IMR-90 (cell line): ENCODE measurements around the gene FFAR3. TPM values are rescaled to one million over a fixed set of nuclear protein-coding genes. Genes with fewer than 3 reads are reported as not detected.

ENCODE experiments used
- ATAC-seq: fragments of 200-7000 bp; cut with Tn5 transposase; 2 replicates; pipeline ENCODE4 v1.9.1; 2020; ENCODE audit warnings: low read depth, mild to moderate bottlenecking, moderate library complexity
- BruUV-seq: library from RNA; stranded (reverse); fragments of 400-500 nt; replicated peaks from 2 replicates; lab custom pipeline; 2021; lab: Mats Ljungman, UMichigan
- CTCF ChIA-PET: fragments of 300-600 bp; formaldehyde crosslinking; extraction: SDS; loops from one replicate; lab custom pipeline; 2021; ENCODE audit warnings: antibody characterized with exemption; lab: Yijun Ruan, JAX
- POLR2A ChIA-PET: fragments of 300-600 bp; sonication (Branson Sonifier 250); formaldehyde crosslinking; loops from one replicate; lab custom pipeline; 2022; ENCODE audit warnings: antibody characterized with exemption; ENCODE audit not compliant: unreplicated experiment; lab: Charles Lee
- DNase-seq: peaks from one replicate; pipeline ENCODE4 v3.0.0; 2013
- H2AFZ ChIP-seq: replicated peaks from 2 replicates; pipeline ENCODE3; 2013; ENCODE audit warnings: low read length, mild to moderate bottlenecking; ENCODE audit not compliant: poor library complexity
- H2AK5ac ChIP-seq: 2 replicates; pipeline ENCODE4 v1.6.1; 2013; ENCODE audit warnings: low read depth, low read length, inconsistent platforms
- H2AK9ac ChIP-seq: replicated peaks from 2 replicates; pipeline ENCODE3; 2013; ENCODE audit warnings: mild to moderate bottlenecking, low read depth, low read length, moderate library complexity; ENCODE audit not compliant: poor library complexity
- H2BK120ac ChIP-seq: 2 replicates; pipeline ENCODE4 v1.6.1; 2013; ENCODE audit warnings: low read depth, low read length, inconsistent platforms
- H2BK15ac ChIP-seq: 3 replicates; pipeline ENCODE4 v1.6.1; 2013; ENCODE audit warnings: low read depth, low read length, inconsistent platforms
- H2BK20ac ChIP-seq: 2 replicates; pipeline ENCODE4 v1.6.1; 2013; ENCODE audit warnings: low read depth, mild to moderate bottlenecking, inconsistent platforms, low read length, moderate library complexity
- H2BK5ac ChIP-seq: 2 replicates; pipeline ENCODE4 v1.6.1; 2013; ENCODE audit warnings: mild to moderate bottlenecking, low read depth, low read length, inconsistent platforms; ENCODE audit not compliant: poor library complexity, severe bottlenecking
- H3K14ac ChIP-seq: replicated peaks from 2 replicates; pipeline ENCODE4 v1.6.1; 2013; ENCODE audit warnings: low read depth, low read length, inconsistent platforms
- H3K18ac ChIP-seq: 2 replicates; pipeline ENCODE4 v1.6.1; 2013; ENCODE audit warnings: low read depth, low read length, control low read depth
- H3K23ac ChIP-seq: 2 replicates; pipeline ENCODE4 v1.6.1; 2013; ENCODE audit warnings: low read depth, low read length, inconsistent platforms
- H3K27ac ChIP-seq: 2 replicates; pipeline ENCODE4 v1.5.1; 2013; ENCODE audit warnings: mild to moderate bottlenecking, control low read depth, low read length; ENCODE audit not compliant: insufficient read depth
- H3K27me3 ChIP-seq: 2 replicates; pipeline ENCODE4 v1.6.1; 2013; ENCODE audit warnings: low read length; ENCODE audit not compliant: control insufficient read depth, insufficient read depth
- H3K36me3 ChIP-seq: 2 replicates; pipeline ENCODE4 v1.6.1; 2013; ENCODE audit warnings: low read length, mixed read lengths; ENCODE audit not compliant: control insufficient read depth, insufficient read depth
- H3K4ac ChIP-seq: 2 replicates; pipeline ENCODE4 v1.6.1; 2013; ENCODE audit warnings: low read depth, low read length, inconsistent platforms
- H3K4me1 ChIP-seq: 2 replicates; pipeline ENCODE4 v1.6.1; 2013; ENCODE audit warnings: low read length, mixed read lengths; ENCODE audit not compliant: control insufficient read depth, insufficient read depth
- H3K4me2 ChIP-seq: 2 replicates; pipeline ENCODE4 v1.6.1; 2013; ENCODE audit warnings: low read depth, mild to moderate bottlenecking, control low read depth, low read length, moderate library complexity
- H3K4me3 ChIP-seq: 2 replicates; pipeline ENCODE4 v1.5.1; 2013; ENCODE audit warnings: low read depth, mild to moderate bottlenecking, control low read depth, low read length, moderate library complexity; ENCODE audit not compliant: insufficient read depth
- H3K56ac ChIP-seq: 2 replicates; pipeline ENCODE4 v1.6.1; 2013; ENCODE audit warnings: low read length, inconsistent platforms; ENCODE audit not compliant: insufficient read depth; ENCODE audit errors: extremely low read depth
- H3K79me1 ChIP-seq, 2 experiments: 2 replicates each; pipeline ENCODE4 v1.6.1; 2013; ENCODE audit warnings: low read length in 2 of 2, inconsistent platforms in 1 of 2, low read depth in 1 of 2
- H3K9ac ChIP-seq: 2 replicates; pipeline ENCODE4 v1.6.1; 2013; ENCODE audit warnings: low read depth, low read length, control low read depth
- H3K9me1 ChIP-seq: 2 replicates; pipeline ENCODE4 v1.6.1; 2013; ENCODE audit warnings: low read length, inconsistent platforms; ENCODE audit not compliant: insufficient read depth
- H3K9me3 ChIP-seq: 2 replicates; pipeline ENCODE4 v1.6.1; 2013; ENCODE audit warnings: low read length; ENCODE audit not compliant: control insufficient read depth, insufficient read depth
- H4K20me1 ChIP-seq: 2 replicates; pipeline ENCODE4 v1.6.1; 2013; ENCODE audit warnings: low read length, inconsistent platforms; ENCODE audit not compliant: insufficient read depth
- H4K5ac ChIP-seq: 2 replicates; pipeline ENCODE4 v1.6.1; 2013; ENCODE audit warnings: mild to moderate bottlenecking, low read depth, low read length, control low read depth
- H4K8ac ChIP-seq, 2 experiments: 2 replicates each; pipeline ENCODE4 v1.6.1; 2013; ENCODE audit warnings: low read depth in 2 of 2, low read length in 2 of 2, control low read depth in 1 of 2, inconsistent platforms in 1 of 2
- H4K91ac ChIP-seq: 2 replicates; pipeline ENCODE4 v1.6.1; 2013; ENCODE audit warnings: low read depth, low read length, inconsistent platforms; ENCODE audit not compliant: insufficient read depth
- BHLHE40 ChIP-seq: fragments of 150-350 bp; IDR thresholded peaks from 2 replicates; pipeline ENCODE4 v1.6.1; 2016; ENCODE audit warnings: mild to moderate bottlenecking, low read depth, low read length
- CTCF ChIP-seq: conservative IDR thresholded peaks from 2 replicates; pipeline ENCODE4 v1.5.1; 2012; ENCODE audit warnings: mild to moderate bottlenecking, low read depth, low read length, improper control_type of control experiment
- ELK1 ChIP-seq: fragments of 150-350 bp; IDR thresholded peaks from 2 replicates; pipeline ENCODE4 v1.6.1; 2016; ENCODE audit warnings: low read depth, mild to moderate bottlenecking, low read length, moderate library complexity, borderline replicate concordance
- FOS ChIP-seq: fragments of 150-350 bp; IDR thresholded peaks from 2 replicates; pipeline ENCODE4 v1.6.1; 2016; ENCODE audit warnings: low read depth, low read length
- RAD21 ChIP-seq: IDR thresholded peaks from 2 replicates; pipeline ENCODE4 v1.6.1; 2012; ENCODE audit warnings: low read length, improper control_type of control experiment
- RCOR1 ChIP-seq: IDR thresholded peaks from 2 replicates; pipeline ENCODE4 v1.6.1; 2012; ENCODE audit warnings: mild to moderate bottlenecking, low read length, improper control_type of control experiment; ENCODE audit not compliant: insufficient replicate concordance
- SMC3 ChIP-seq: fragments of 150-350 bp; IDR thresholded peaks from 2 replicates; pipeline ENCODE4 v1.6.1; 2016; ENCODE audit warnings: low read depth, mild to moderate bottlenecking, antibody characterized with exemption, low read length, moderate library complexity
- USF2 ChIP-seq: fragments of 150-350 bp; IDR thresholded peaks from 2 replicates; pipeline ENCODE4 v1.6.1; 2017; ENCODE audit warnings: mild to moderate bottlenecking, antibody characterized with exemption, low read length, low read depth
- WGBS, 2 experiments: methylation state at CpG; one replicate each; pipeline versions ENCODE4 v1.1.5 to v1.1.7; 2013; ENCODE audit warnings: missing lambda C conversion rate in 2 of 2; ENCODE audit not compliant: insufficient read length in 1 of 2; ENCODE audit errors: extremely low coverage in 2 of 2; 5-methylcytosine and 5-hydroxymethylcytosine counted together
- dilution Hi-C: fragments of 300-500 bp; cut with HindIII; formaldehyde crosslinking; loops from one replicate; pipeline ENCODE4 v1.14.3; 2018; ENCODE audit warnings: low sequenced_read_pairs; ENCODE audit not compliant: unreplicated experiment
- in situ Hi-C: fragments of 300-500 bp; cut with MboI; formaldehyde crosslinking; loops from 3 replicates; pipeline ENCODE4 v1.14.3; 2019; ENCODE audit warnings: low sequenced_read_pairs, inconsistent platforms, mixed read lengths
- intact Hi-C: fragments of 100-400 bp; cut with micrococcal nuclease; formaldehyde crosslinking; loops from 2 replicates; pipeline ENCODE4 v1.10.0; 2022
- polyA plus RNA-seq, 3 experiments: library from polyadenylated mRNA; depleted of rRNA; stranded (reverse); fragments of >200 nt; gene quantifications; 2 replicates each; pipeline ENCODE4 v1.2.3, GENCODE V29; 2012; ENCODE audit warnings: low replicate concordance in 1 of 3
- total RNA-seq: library from RNA; depleted of rRNA; stranded (reverse); fragments of >200 nt; gene quantifications from 2 replicates; pipeline ENCODE4 v1.2.3, GENCODE V29; 2012

Gene FFAR3
- total and polyA plus RNA-seq, 2 of the 4 experiments (the other 2 are of a cell fraction), result not detected

- H3K4ac ChIP-seq, result no peak overlapping the region
- no peak overlapping the region for H3K23ac ChIP-seq
- no peak overlapping the region for H2BK5ac ChIP-seq
- no peak overlapping the region for H2AK5ac ChIP-seq
- no peak overlapping the region for H3K4me3 ChIP-seq
- H4K91ac ChIP-seq, result no peak overlapping the region
- no peak overlapping the region for H3K4me2 ChIP-seq
- intact Hi-C loops, result no loop called here
- H2AK9ac ChIP-seq, result no peak overlapping the region
- no peak overlapping the region for H3K9ac ChIP-seq
- no peak overlapping the region for H3K18ac ChIP-seq
- dilution Hi-C loops, result no loop called here
- BruUV-seq, result no TSS peak
- no peaks in the 10 kb centered on the region for H3K4me1 ChIP-seq
- no peak overlapping the region for H3K56ac ChIP-seq
- no peaks in the 10 kb centered on the region for H3K79me1 ChIP-seq
- no peak for DNase-seq
- no CpG with 5 or more reads among the region's 10 CpGs for WGBS, 2 experiments
- H2BK20ac ChIP-seq, result no peak overlapping the region
- in situ Hi-C loops, result no loop called here
- no peaks in the 10 kb centered on the region for H3K9me3 ChIP-seq
- ChIA-PET POLR2A (no interaction called here), CTCF (no interaction called here)
- no peak overlapping the region for H3K14ac ChIP-seq
- no peak overlapping the region for H2BK15ac ChIP-seq
- H4K5ac ChIP-seq, result no peak overlapping the region
- peaks cover 1% of the 10 kb centered on the region; the same call in 1 of the 2 replicates for H3K27me3 ChIP-seq
- H4K20me1 ChIP-seq, result no peaks in the 10 kb centered on the region
- no peak overlapping the region for H2BK120ac ChIP-seq
- no peak overlapping the region for H2AFZ ChIP-seq
- no peak overlapping the region for H4K8ac ChIP-seq
- H3K36me3 ChIP-seq, result no peaks in the 10 kb centered on the region
- H3K9me1 ChIP-seq, result no peaks in the 10 kb centered on the region
- TF ChIP-seq SMC3 (no peak), RCOR1 (no peak), BHLHE40 (no peak), ELK1 (no peak), FOS (no peak), USF2 (no peak), CTCF (no peak), RAD21 (no peak)
- no peak overlapping the region for H3K27ac ChIP-seq
- no peak for ATAC-seq
These were observed 41.9 kb downstream of the FFAR3 start for GRCh38 chr19:35399948-35400772.
